GM23338 (cell line): ENCODE data around the gene DCDC2. TPM values are rescaled to one million over a fixed set of nuclear protein-coding genes. Genes with fewer than 3 reads are reported as not detected.

Experiments used
- ATAC-seq: fragments of 200-7000 bp; cut with Tn5 transposase; 3 replicates; pipeline ENCODE4 v1.9.1; 2020
- DNase-seq: peaks from one replicate; pipeline ENCODE4 v3.0.0-alpha.2; 2015; ENCODE audit warnings: low spot score
- H2AFZ ChIP-seq: fragments of 200-600 bp; sonication (generic); 2 replicates; pipeline ENCODE4 v1.8.0; 2016; ENCODE audit warnings: antibody characterized with exemption, mild to moderate bottlenecking, moderate library complexity
- H3F3A ChIP-seq: fragments of 200-600 bp; sonication (generic); replicated peaks from 2 replicates; pipeline ENCODE4 v1.8.0; 2017; ENCODE audit warnings: antibody characterized with exemption, mixed run types, low read depth
- H3K27ac ChIP-seq: fragments of 200-600 bp; sonication (generic); 2 replicates; pipeline ENCODE4 v1.6.1; 2016; ENCODE audit warnings: low read depth
- H3K27me3 ChIP-seq: fragments of 200-600 bp; sonication (generic); 2 replicates; pipeline ENCODE4 v1.8.0; 2016; ENCODE audit warnings: mild to moderate bottlenecking, mixed run types, moderate library complexity; ENCODE audit not compliant: insufficient read depth
- H3K36me3 ChIP-seq: fragments of 200-600 bp; sonication (generic); 2 replicates; pipeline ENCODE4 v1.8.0; 2016; ENCODE audit warnings: mild to moderate bottlenecking; ENCODE audit not compliant: insufficient read depth
- H3K4me1 ChIP-seq: fragments of 200-600 bp; sonication (generic); 2 replicates; pipeline ENCODE4 v1.8.0; 2016; ENCODE audit warnings: mild to moderate bottlenecking, moderate library complexity; ENCODE audit not compliant: insufficient read depth
- H3K4me2 ChIP-seq: fragments of 200-600 bp; sonication (generic); 2 replicates; pipeline ENCODE4 v1.7.1; 2017; ENCODE audit warnings: mixed run types
- H3K4me3 ChIP-seq: fragments of 200-600 bp; sonication (generic); 2 replicates; pipeline ENCODE4 v1.6.1; 2016; ENCODE audit warnings: mixed run types
- H3K79me2 ChIP-seq: fragments of 200-600 bp; sonication (generic); replicated peaks from 2 replicates; pipeline ENCODE4 v1.8.0; 2017; ENCODE audit warnings: mild to moderate bottlenecking; ENCODE audit not compliant: insufficient read depth
- H3K9me2 ChIP-seq: fragments of 200-600 bp; sonication (generic); 2 replicates; pipeline ENCODE4 v1.8.0; 2017; ENCODE audit not compliant: insufficient read depth
- H4K20me1 ChIP-seq: fragments of 200-600 bp; sonication (generic); replicated peaks from 2 replicates; pipeline ENCODE4 v1.8.0; 2017; ENCODE audit warnings: mild to moderate bottlenecking; ENCODE audit not compliant: insufficient read depth
- H3K27ac Mint-ChIP-seq: 2 replicates; pipeline ENCODE4 v1.8.0; 2020; ENCODE audit warnings: inconsistent platforms, mild to moderate bottlenecking, moderate library complexity, mixed read lengths
- H3K27me3 Mint-ChIP-seq: 3 replicates; pipeline ENCODE4 v1.8.0; 2022; ENCODE audit warnings: low read depth, mild to moderate bottlenecking, moderate library complexity, mixed read lengths, inconsistent platforms; ENCODE audit not compliant: insufficient read depth, poor library complexity
- H3K36me3 Mint-ChIP-seq: 3 replicates; pipeline ENCODE4 v1.8.0; 2021; ENCODE audit warnings: low read depth, mild to moderate bottlenecking, inconsistent platforms, moderate library complexity, mixed read lengths
- H3K4me1 Mint-ChIP-seq: 3 replicates; pipeline ENCODE4 v1.8.0; 2020; ENCODE audit warnings: mild to moderate bottlenecking, inconsistent platforms, mixed read lengths
- H3K4me3 Mint-ChIP-seq: 3 replicates; pipeline ENCODE4 v1.8.0; 2021; ENCODE audit warnings: moderate library complexity, mild to moderate bottlenecking, inconsistent platforms, mixed read lengths
- H3K9me3 Mint-ChIP-seq: 3 replicates; pipeline ENCODE4 v1.8.0; 2020; ENCODE audit warnings: moderate library complexity, mild to moderate bottlenecking, inconsistent platforms, mixed read lengths
- CREB1 ChIP-seq: fragments of 250-450 bp; sonication (Bioruptor Pico); IDR thresholded peaks from 2 replicates; pipeline ENCODE4 v1.5.0; 2020; ENCODE audit warnings: low read depth, mild to moderate bottlenecking, moderate library complexity
- CTCF ChIP-seq, 2 experiments: fragments of 200-600 bp in 1 of 2; sonication (generic) in 1 of 2; conservative IDR thresholded peaks; 2 replicates each; pipeline versions ENCODE4 v1.5.1 to v1.6.1; 2016 to 2017; ENCODE audit warnings: antibody characterized with exemption in 2 of 2, low read depth in 2 of 2, mild to moderate bottlenecking in 2 of 2, moderate library complexity in 1 of 2
- ETS1 ChIP-seq: IDR thresholded peaks from 2 replicates; pipeline ENCODE4 v1.6.1; 2016; ENCODE audit warnings: antibody characterized with exemption
- EZH2phosphoT487 ChIP-seq: fragments of 200-600 bp; sonication (generic); IDR thresholded peaks from one replicate; pipeline ENCODE4 v1.8.1; 2018; ENCODE audit warnings: antibody characterized with exemption; ENCODE audit not compliant: unreplicated experiment
- JUNB ChIP-seq: IDR thresholded peaks from one replicate; pipeline ENCODE4 v1.6.1; 2016; ENCODE audit warnings: antibody characterized with exemption; ENCODE audit not compliant: unreplicated experiment
- POLR2AphosphoS5 ChIP-seq: IDR thresholded peaks from 2 replicates; pipeline ENCODE4 v1.6.1; 2016; ENCODE audit warnings: antibody characterized with exemption, low read depth
- REST ChIP-seq: IDR thresholded peaks from one replicate; pipeline ENCODE4 v1.6.1; 2018; ENCODE audit warnings: antibody characterized with exemption; ENCODE audit not compliant: unreplicated experiment
- ZNF331 ChIP-seq: fragments of 250-450 bp; sonication (Bioruptor Pico); IDR thresholded peaks from 2 replicates; pipeline ENCODE4 v1.5.0; 2020; ENCODE audit warnings: low read depth, mild to moderate bottlenecking, moderate library complexity
- polyA plus RNA-seq: library from polyadenylated mRNA; unstranded; fragments of >200 nt; fragmentation: Nextera tagmentation; extraction: Ambion mirVana; gene quantifications from 2 replicates; pipeline ENCODE4 v1.2.1, GENCODE V29; 2016
- total RNA-seq: library from RNA; depleted of rRNA; stranded (reverse); fragments of >200 nt; shearing (Covaris generic); gene quantifications from 2 replicates; pipeline ENCODE4 v1.2.3, GENCODE V29; 2014
- TF ChIP-seq, protein P1 (sequence below): fragments of 250-450 bp; sonication (Bioruptor Pico); IDR thresholded peaks from 2 replicates; pipeline ENCODE4 v1.5.0; 2020; ENCODE audit warnings: mild to moderate bottlenecking, moderate library complexity

The DCDC2 gene
- total and polyA plus RNA-seq, 2 experiments from 2014 or later: 0.59 to 0.79 TPM

GRCh38 chr6:24391208-24391607, 33.3 kb upstream of the DCDC2 start:
- Mint-ChIP-seq H3K36me3 (peaks cover 6% of the 10 kb centered on the region), H3K9me3 (peaks cover 6% of the 10 kb centered on the region), H3K4me1 (no peaks in the 10 kb centered on the region), H3K27me3 (peaks cover 5% of the 10 kb centered on the region), H3K4me3 (no peak overlapping the region), H3K27ac (no peak overlapping the region)
- TF ChIP-seq CTCF (conservative IDR thresholded peaks at IDR 0.05; ENCODE audit: low read depth in 2 of 2) (no peak), CREB1 (no peak), REST (no peak), POLR2AphosphoS5 (no peak), ETS1 (no peak), EZH2phosphoT487 (no peak), JUNB (no peak), ZNF331 (CRISPR knock-in tag) (no peak)
- TF ChIP-seq, protein P1, sequence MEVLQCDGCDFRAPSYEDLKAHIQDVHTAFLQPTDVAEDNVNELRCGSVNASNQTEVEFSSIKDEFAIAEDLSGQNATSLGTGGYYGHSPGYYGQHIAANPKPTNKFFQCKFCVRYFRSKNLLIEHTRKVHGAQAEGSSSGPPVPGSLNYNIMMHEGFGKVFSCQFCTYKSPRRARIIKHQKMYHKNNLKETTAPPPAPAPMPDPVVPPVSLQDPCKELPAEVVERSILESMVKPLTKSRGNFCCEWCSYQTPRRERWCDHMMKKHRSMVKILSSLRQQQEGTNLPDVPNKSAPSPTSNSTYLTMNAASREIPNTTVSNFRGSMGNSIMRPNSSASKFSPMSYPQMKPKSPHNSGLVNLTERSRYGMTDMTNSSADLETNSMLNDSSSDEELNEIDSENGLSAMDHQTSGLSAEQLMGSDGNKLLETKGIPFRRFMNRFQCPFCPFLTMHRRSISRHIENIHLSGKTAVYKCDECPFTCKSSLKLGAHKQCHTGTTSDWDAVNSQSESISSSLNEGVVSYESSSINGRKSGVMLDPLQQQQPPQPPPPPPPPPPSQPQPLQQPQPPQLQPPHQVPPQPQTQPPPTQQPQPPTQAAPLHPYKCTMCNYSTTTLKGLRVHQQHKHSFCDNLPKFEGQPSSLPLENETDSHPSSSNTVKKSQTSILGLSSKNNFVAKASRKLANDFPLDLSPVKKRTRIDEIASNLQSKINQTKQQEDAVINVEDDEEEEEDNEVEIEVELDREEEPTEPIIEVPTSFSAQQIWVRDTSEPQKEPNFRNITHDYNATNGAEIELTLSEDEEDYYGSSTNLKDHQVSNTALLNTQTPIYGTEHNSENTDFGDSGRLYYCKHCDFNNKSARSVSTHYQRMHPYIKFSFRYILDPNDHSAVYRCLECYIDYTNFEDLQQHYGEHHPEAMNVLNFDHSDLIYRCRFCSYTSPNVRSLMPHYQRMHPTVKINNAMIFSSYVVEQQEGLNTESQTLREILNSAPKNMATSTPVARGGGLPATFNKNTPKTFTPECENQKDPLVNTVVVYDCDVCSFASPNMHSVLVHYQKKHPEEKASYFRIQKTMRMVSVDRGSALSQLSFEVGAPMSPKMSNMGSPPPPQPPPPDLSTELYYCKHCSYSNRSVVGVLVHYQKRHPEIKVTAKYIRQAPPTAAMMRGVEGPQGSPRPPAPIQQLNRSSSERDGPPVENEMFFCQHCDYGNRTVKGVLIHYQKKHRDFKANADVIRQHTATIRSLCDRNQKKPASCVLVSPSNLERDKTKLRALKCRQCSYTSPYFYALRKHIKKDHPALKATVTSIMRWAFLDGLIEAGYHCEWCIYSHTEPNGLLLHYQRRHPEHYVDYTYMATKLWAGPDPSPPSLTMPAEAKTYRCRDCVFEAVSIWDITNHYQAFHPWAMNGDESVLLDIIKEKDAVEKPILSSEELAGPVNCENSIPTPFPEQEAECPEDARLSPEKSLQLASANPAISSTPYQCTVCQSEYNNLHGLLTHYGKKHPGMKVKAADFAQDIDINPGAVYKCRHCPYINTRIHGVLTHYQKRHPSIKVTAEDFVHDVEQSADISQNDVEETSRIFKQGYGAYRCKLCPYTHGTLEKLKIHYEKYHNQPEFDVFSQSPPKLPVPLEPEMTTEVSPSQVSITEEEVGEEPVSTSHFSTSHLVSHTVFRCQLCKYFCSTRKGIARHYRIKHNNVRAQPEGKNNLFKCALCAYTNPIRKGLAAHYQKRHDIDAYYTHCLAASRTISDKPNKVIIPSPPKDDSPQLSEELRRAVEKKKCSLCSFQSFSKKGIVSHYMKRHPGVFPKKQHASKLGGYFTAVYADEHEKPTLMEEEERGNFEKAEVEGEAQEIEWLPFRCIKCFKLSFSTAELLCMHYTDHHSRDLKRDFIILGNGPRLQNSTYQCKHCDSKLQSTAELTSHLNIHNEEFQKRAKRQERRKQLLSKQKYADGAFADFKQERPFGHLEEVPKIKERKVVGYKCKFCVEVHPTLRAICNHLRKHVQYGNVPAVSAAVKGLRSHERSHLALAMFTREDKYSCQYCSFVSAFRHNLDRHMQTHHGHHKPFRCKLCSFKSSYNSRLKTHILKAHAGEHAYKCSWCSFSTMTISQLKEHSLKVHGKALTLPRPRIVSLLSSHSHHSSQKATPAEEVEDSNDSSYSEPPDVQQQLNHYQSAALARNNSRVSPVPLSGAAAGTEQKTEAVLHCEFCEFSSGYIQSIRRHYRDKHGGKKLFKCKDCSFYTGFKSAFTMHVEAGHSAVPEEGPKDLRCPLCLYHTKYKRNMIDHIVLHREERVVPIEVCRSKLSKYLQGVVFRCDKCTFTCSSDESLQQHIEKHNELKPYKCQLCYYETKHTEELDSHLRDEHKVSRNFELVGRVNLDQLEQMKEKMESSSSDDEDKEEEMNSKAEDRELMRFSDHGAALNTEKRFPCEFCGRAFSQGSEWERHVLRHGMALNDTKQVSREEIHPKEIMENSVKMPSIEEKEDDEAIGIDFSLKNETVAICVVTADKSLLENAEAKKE (CRISPR knock-in tag): no peak
- no peaks in the 10 kb centered on the region for H3K4me1 ChIP-seq
- 0 out of 2 replicates have a peak, but pooled peaks cover 4% of the 10 kb centered on the region for H3K9me2 ChIP-seq
- no peak for DNase-seq
- no peaks in the 10 kb centered on the region for H4K20me1 ChIP-seq
- no peak overlapping the region for H2AFZ ChIP-seq
- no peaks in the 10 kb centered on the region for H3K27me3 ChIP-seq
- H3K36me3 ChIP-seq: no peaks in the 10 kb centered on the region
- H3K4me2 ChIP-seq: no peak overlapping the region
- no peaks in the 10 kb centered on the region for H3K79me2 ChIP-seq
- no peaks in the 10 kb centered on the region for H3F3A ChIP-seq
- no peak overlapping the region for H3K27ac ChIP-seq
- H3K4me3 ChIP-seq: no peak overlapping the region
- no peak for ATAC-seq
